Astrocyte (in vitro differentiated cells and primary cell): ENCODE data around the gene ALB.

Source experiments
- EZH2 ChIP-seq: IDR thresholded peaks from 2 replicates; pipeline ENCODE4 v1.6.1; 2012; ENCODE audit warnings: mild to moderate bottlenecking, low read length, inconsistent platforms; ENCODE audit not compliant: insufficient read depth
- TF ChIP-seq, protein P1 (sequence below): IDR thresholded peaks from 2 replicates; pipeline ENCODE4 v1.5.1; 2011; ENCODE audit warnings: low read depth, mild to moderate bottlenecking, inconsistent platforms, low read length, moderate library complexity; ENCODE audit not compliant: insufficient read depth

GRCh38 chr4:73456177-73457022 lies 52.3 kb downstream of the ALB start:
- TF ChIP-seq, protein P1, sequence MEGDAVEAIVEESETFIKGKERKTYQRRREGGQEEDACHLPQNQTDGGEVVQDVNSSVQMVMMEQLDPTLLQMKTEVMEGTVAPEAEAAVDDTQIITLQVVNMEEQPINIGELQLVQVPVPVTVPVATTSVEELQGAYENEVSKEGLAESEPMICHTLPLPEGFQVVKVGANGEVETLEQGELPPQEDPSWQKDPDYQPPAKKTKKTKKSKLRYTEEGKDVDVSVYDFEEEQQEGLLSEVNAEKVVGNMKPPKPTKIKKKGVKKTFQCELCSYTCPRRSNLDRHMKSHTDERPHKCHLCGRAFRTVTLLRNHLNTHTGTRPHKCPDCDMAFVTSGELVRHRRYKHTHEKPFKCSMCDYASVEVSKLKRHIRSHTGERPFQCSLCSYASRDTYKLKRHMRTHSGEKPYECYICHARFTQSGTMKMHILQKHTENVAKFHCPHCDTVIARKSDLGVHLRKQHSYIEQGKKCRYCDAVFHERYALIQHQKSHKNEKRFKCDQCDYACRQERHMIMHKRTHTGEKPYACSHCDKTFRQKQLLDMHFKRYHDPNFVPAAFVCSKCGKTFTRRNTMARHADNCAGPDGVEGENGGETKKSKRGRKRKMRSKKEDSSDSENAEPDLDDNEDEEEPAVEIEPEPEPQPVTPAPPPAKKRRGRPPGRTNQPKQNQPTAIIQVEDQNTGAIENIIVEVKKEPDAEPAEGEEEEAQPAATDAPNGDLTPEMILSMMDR = no peak
- TF ChIP-seq EZH2 = no peak
